GM12891 (cell line): ENCODE data around the gene MAN1A1.

ENCODE experiments used
- POLR2AphosphoS5 ChIP-seq: IDR thresholded peaks from 2 replicates; pipeline ENCODE4 v1.6.1; 2011; ENCODE audit warnings: low read depth, low read length, control low read depth
- TAF1 ChIP-seq: IDR thresholded peaks from 2 replicates; pipeline ENCODE4 v1.6.1; 2011; ENCODE audit warnings: low read depth, low read length, control low read depth

DNA sequence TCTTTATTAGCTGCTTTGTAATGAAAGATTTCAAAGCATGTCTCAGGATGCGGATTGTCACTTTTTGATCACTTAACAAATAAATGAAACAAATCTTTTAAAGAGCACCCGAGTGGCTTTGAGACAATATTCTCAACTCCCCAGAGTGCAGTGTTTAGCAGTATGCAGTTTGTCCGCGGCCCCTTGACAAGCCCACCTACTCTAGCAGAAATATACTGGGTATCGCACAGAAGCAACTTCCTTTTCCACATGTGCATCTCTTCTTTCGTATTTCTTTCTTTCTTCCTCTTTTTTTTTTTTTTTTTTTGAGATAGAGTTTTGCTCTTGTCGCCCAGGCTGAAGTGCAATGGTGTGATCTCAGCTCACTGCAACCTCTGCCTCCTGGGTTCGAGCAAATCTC, 186.6 kb downstream of the MAN1A1 start:
- TF ChIP-seq POLR2AphosphoS5 = no peak
- no peak for TF ChIP-seq TAF1
